Stimulated activated CD4-positive, alpha-beta T cell treated with anti-CD3 and anti-CD28 coated beads, Interleukin-1b, Interleukin-23, amount 100 ng/mL, for 24 hours (primary cell): Measurements from ENCODE around the gene ASAP2.

Experiments used
- DNase-seq, 4 experiments: peaks; one replicate each; pipeline ENCODE4 v3.0.0-alpha.2; 2020; ENCODE audit warnings: low read depth in 4 of 4, low spot score in 1 of 4

The ASAP2 gene

GRCh38 chr2:9271691-9272090, 65.1 kb downstream of the ASAP2 start:
- DNase-seq = no peak

- no peak for DNase-seq
These were observed 67.0 kb downstream of the ASAP2 start for GRCh38 chr2:9273486-9274130.

GRCh38 chr2:9274701-9275343, 68.2 kb downstream of the ASAP2 start:
- no peak for DNase-seq

GRCh38 chr2:9275399-9275798, 68.8 kb downstream of the ASAP2 start:
- DNase-seq = no peak

- no peak for DNase-seq
These were observed 69.5 kb downstream of the ASAP2 start for GRCh38 chr2:9276074-9276473.

GRCh38 chr2:9276901-9277451, 70.4 kb downstream of the ASAP2 start:
- DNase-seq = no peak

- DNase-seq = no peak
These were observed 71.8 kb downstream of the ASAP2 start for GRCh38 chr2:9278439-9278838.

- DNase-seq = no peak
These were observed 72.8 kb downstream of the ASAP2 start for GRCh38 chr2:9279426-9279825.

- DNase-seq = no peak
These were observed 73.6 kb downstream of the ASAP2 start for GRCh38 chr2:9280224-9280623.

- no peak for DNase-seq
These were observed 74.5 kb downstream of the ASAP2 start for GRCh38 chr2:9281145-9281544.

- no peak for DNase-seq
These were observed 75.8 kb downstream of the ASAP2 start for GRCh38 chr2:9282128-9283112.

- DNase-seq = no peak
These were observed 78.1 kb downstream of the ASAP2 start for GRCh38 chr2:9284521-9285297.

GRCh38 chr2:9285385-9285920, 78.8 kb downstream of the ASAP2 start:
- no peak for DNase-seq

- no peak for DNase-seq
These were observed 79.3 kb downstream of the ASAP2 start for GRCh38 chr2:9285921-9286320.

GRCh38 chr2:9286554-9287399, 80.2 kb downstream of the ASAP2 start:
- no peak for DNase-seq

- no peak for DNase-seq
These were observed 80.9 kb downstream of the ASAP2 start for GRCh38 chr2:9287400-9288045.

GRCh38 chr2:9288233-9288632, 81.6 kb downstream of the ASAP2 start:
- DNase-seq = no peak

GRCh38 chr2:9288681-9289338, 82.2 kb downstream of the ASAP2 start:
- no peak for DNase-seq

GRCh38 chr2:9291331-9291730, 84.7 kb downstream of the ASAP2 start:
- DNase-seq = no peak
